ENCODE measurements around the gene PRPF38B.
"Not testable (repeated sequence)": the region's sequence is repeated elsewhere in the genome, so short reads cannot be mapped to it uniquely, and the experiment has no call there.

The PRPF38B gene

GRCh38 chr1:108695535-108695934 lies 3.4 kb downstream of the PRPF38B start:
- TF ChIP-seq POLR2A (IDR thresholded peaks at IDR 0.05; ENCODE audit: low read length) (no peak), GATA1 (IDR thresholded peaks at IDR 0.05; ENCODE audit: low read depth, low read length) (no peak)

GRCh38 chr1:108699375-108700332 lies 7.5 kb downstream of the PRPF38B start:
- TF ChIP-seq POLR2A (IDR thresholded peaks at IDR 0.05; ENCODE audit: low read length) (no peak), GATA1 (IDR thresholded peaks at IDR 0.05; ENCODE audit: low read depth, low read length) (no peak)
- DNase-seq, result no peak

More at GRCh38 chr1:108695535-108695934, 3.4 kb downstream of the PRPF38B start:
- no peak for DNase-seq

GRCh38 chr1:108701176-108701849 lies 9.2 kb downstream of the PRPF38B start:
- TF ChIP-seq GATA1 (IDR thresholded peaks at IDR 0.05; ENCODE audit: low read depth, low read length) (no peak), POLR2A (IDR thresholded peaks at IDR 0.05; ENCODE audit: low read length) (no peak)
- DNase-seq, result no peak

GRCh38 chr1:108702109-108702508 lies 10.0 kb downstream of the PRPF38B start:
- not testable (repeated sequence) for DNase-seq

DNA sequence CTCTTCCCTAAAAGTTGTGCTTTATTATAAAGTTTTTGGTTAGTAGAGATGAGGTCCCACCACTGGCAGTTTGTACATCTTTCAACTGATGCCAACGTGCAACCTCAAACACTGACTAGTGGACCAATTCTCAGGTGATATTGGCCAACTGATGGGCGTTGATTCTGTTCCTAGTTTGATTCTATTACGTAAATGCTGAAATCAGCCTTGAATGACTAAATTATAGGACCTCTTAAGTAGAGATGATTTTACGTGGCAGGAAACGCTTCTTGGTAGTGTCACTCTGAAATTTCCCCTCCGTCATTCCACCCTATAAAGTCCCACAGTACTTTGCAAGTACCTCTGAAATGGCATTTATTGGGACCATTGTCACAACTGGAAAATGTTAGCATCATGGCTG lies 11.8 kb downstream of the PRPF38B start:
- no peak for DNase-seq
- TF ChIP-seq POLR2A (IDR thresholded peaks at IDR 0.05; ENCODE audit: low read length) (no peak), GATA1 (IDR thresholded peaks at IDR 0.05; ENCODE audit: low read depth, low read length) (no peak)

DNA sequence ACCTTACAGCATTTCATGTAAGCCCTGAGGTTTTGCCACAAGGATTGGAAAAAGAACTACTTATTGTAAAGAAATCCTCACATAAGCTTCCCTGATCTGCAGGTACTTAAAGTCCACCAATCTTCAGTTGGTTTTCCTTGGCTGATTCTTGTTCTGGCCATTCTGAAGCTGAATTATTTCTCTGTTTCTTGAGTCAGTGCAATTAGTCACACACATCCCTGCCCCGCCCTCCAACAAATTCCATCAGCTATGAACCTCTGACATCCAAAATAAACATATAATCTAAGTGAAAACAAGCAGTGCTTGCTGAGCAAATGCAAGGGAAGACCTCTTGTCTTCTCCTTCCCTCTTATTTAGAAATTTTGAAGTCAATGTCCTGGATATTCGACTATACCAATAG lies 12.4 kb downstream of the PRPF38B start:
- no peak for DNase-seq
- TF ChIP-seq POLR2A (IDR thresholded peaks at IDR 0.05; ENCODE audit: low read length), result no peak
- no peak for TF ChIP-seq GATA1 (IDR thresholded peaks at IDR 0.05; ENCODE audit: low read depth, low read length)

- DNase-seq, result no peak
- TF ChIP-seq POLR2A (IDR thresholded peaks at IDR 0.05; ENCODE audit: low read length), result no peak
- TF ChIP-seq GATA1 (IDR thresholded peaks at IDR 0.05; ENCODE audit: low read depth, low read length), result no peak
Measured at GRCh38 chr1:108706643-108707042, 14.5 kb downstream of the PRPF38B start.

DNA sequence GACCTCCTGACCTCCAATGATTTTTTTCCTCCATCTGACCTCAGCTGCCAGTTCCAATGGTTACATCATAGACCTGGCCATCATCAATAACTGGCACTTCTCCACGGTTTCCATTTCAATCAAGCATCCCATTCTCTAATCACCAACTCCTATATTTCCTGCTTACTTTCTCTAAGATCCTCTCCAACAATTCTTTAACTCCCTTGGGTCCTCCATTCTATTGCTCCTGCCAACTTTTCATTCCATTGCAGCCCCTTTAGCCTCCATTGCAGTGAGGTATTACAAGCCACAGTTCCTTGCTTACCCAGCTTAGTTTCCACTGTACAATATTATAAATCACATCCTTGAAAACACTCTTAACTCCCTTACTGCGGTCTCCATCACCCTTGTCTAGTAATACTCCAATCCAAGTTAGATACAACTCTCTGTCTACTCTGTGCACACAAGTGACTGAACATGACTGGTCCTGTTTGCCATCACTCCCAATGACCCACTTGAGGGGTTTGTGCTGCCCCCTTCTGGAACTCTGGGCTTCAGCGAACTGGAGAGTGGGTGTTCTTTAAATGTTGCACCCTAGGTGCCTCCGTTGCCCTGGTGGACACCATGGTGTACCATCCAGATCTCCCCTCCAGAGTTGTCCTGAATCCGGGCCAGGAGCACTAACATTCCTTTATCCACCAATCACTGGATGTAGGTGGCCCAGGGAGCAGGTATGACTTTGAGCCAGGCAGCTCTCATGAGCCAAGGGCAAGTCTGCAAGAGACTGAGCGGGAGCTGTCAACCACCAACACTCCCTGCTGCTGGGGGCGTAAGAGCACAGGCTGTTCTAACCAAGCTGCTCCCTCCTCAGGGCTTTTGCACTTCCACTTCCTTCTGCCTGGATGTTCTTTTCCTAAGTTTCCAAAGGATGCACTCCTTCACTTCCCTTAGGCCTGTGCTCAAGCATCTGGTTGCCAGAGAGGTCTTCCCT lies 16.9 kb downstream of the PRPF38B start:
- peak; percentile 61 to 68 for DNase-seq

DNA sequence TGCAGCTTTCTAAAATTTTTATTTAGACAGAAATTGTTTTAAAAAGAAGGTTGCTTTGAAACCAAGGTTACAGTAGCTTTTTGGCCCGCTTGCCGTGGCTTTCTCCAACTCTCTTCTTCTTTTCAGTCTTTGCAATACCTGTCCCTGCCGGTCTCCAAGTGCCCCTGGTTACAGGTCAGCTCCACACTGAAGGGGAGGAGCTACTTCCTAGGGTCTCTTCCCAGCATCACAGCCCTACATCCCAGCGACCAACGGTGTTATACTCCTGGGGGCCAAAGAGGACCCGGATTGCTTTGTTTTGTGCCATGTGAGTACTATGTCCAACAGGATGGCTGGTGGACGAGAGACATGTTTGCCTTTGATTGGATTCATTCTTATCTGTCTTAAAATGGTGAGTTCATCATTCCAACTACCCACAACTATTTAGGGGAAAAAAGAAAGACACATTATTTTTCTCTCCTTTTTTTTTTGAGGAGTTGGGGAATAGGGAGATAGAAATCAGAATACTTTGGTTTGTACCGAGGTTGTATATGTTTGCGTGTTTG lies 20.6 kb downstream of the PRPF38B start, which contains the start of gene FNDC7:
Gene FNDC7, plus strand, starts transcription at position 303 of the 545 bp plus-strand sequence. Its CDS starts 26 bp downstream, at position 329.
- TF ChIP-seq POLR2A (IDR thresholded peaks at IDR 0.05; ENCODE audit: low read length) (no peak), GATA1 (IDR thresholded peaks at IDR 0.05; ENCODE audit: low read depth, low read length) (no peak)
- DNase-seq, result no peak

More for the DNA sequence above, 16.9 kb downstream of the PRPF38B start:
- TF ChIP-seq GATA1 (IDR thresholded peaks at IDR 0.05; ENCODE audit: low read depth, low read length) (no peak), POLR2A (IDR thresholded peaks at IDR 0.05; ENCODE audit: low read length) (no peak)

GRCh38 chr1:108715932-108716331 lies 23.8 kb downstream of the PRPF38B start:
- DNase-seq, result no peak
- no peak for TF ChIP-seq GATA1 (IDR thresholded peaks at IDR 0.05; ENCODE audit: low read depth, low read length)
- TF ChIP-seq POLR2A (IDR thresholded peaks at IDR 0.05; ENCODE audit: low read length), result no peak

DNA sequence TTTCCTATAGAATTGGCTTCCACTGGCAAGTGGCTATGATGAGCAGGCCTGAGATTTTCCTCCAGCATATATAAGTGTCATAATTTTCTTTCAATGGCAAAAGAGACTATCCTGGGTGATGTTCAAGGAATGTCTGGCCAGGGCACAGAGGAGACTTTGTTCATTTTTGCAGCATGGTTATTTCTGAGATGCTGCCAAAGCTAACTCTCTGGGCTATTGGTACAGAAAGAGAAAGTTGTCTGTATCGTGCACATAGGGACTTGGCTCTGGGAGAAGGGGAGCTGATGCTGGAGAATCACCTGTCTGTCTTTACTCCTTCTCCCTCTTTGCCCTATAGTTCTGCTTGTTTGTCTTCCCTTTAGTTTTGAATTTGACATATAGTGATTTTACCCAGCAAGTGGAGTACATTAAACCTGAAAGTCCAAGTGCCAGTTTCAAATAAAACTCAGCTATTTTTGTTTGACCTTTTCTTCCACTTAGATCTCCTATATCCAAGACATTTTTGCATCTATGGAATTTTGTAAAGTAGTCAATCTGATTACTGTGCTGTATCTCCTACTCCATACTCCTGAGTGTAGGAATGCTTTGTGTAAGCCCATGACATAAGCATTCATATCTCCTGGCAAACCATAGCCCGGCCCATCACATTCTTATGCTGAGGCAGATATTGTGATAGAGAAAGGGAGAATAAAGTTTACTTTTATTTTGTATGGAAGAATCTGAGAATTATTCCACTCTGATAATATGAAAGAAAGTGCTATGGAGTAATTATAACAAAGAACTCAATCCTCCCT lies 24.5 kb downstream of the PRPF38B start:
- no peak for TF ChIP-seq GATA1 (IDR thresholded peaks at IDR 0.05; ENCODE audit: low read depth, low read length)
- no peak for TF ChIP-seq POLR2A (IDR thresholded peaks at IDR 0.05; ENCODE audit: low read length)
- no peak for DNase-seq

DNA sequence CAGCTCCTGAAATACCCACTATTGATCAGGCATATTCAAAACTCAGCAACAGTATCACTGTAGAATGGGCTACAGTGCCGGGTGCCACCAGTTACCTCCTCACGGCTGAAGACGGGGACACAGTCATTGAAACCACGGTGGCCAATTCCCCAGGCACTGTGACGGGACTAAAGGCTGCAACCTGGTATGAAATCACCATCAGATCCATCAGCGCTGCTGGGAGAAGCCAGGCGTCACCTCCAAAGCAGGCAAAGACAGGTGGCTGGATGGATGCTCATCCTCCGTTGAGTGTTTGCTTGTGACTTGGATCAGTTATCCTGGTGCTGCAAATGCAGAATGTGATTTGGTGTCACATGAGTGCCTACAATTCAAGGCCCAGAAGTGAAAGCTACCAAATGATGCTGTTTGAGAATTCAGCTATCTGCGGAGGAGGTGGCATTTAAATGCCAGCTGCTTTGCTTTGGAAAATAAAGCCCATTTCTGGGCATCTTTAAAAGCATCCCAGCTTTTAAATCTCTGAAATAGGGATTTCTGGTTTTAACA lies 25.7 kb downstream of the PRPF38B start:
- no peak for DNase-seq
- TF ChIP-seq POLR2A (IDR thresholded peaks at IDR 0.05; ENCODE audit: low read length) (no peak), GATA1 (IDR thresholded peaks at IDR 0.05; ENCODE audit: low read depth, low read length) (no peak)
